HEK293 (cell line): ENCODE data around the gene MRPL32.

ENCODE experiments used
- GLI2 ChIP-seq: fragments of 450-650 bp; formaldehyde crosslinking; IDR thresholded peaks from 2 replicates; pipeline ENCODE4; 2017; ENCODE audit warnings: missing biosample characterization, missing genetic modification characterization, low read depth, borderline replicate concordance
- GLIS2 ChIP-seq: fragments of 450-650 bp; formaldehyde crosslinking; IDR thresholded peaks from 2 replicates; pipeline ENCODE4 v1.5.1; 2016; ENCODE audit warnings: missing biosample characterization, missing genetic modification characterization
- HOXA7 ChIP-seq: sonication (generic); formaldehyde crosslinking; IDR thresholded peaks from 2 replicates; pipeline ENCODE4 v1.8.1; 2022; ENCODE audit warnings: missing genetic modification reagents, borderline replicate concordance
- KLF10 ChIP-seq: fragments of 450-650 bp; IDR thresholded peaks from 2 replicates; pipeline ENCODE4 v1.5.1; 2018; ENCODE audit warnings: missing biosample characterization, mild to moderate bottlenecking, missing genetic modification characterization
- KLF16 ChIP-seq: fragments of 450-650 bp; formaldehyde crosslinking; IDR thresholded peaks from 2 replicates; pipeline ENCODE4 v1.5.1; 2017; ENCODE audit warnings: missing biosample characterization, missing genetic modification characterization
- OVOL3 ChIP-seq: fragments of 450-650 bp; formaldehyde crosslinking; IDR thresholded peaks from 2 replicates; pipeline ENCODE4 v1.5.1; 2016; ENCODE audit warnings: missing biosample characterization, missing genetic modification characterization
- TCF7L2 ChIP-seq: IDR thresholded peaks from 2 replicates; pipeline ENCODE4 v1.6.1; 2011; ENCODE audit warnings: low read depth, mild to moderate bottlenecking, inconsistent platforms, low read length, moderate library complexity, borderline replicate concordance
- WT1 ChIP-seq: fragments of 450-650 bp; formaldehyde crosslinking; IDR thresholded peaks from 2 replicates; pipeline ENCODE4 v1.5.1; 2016; ENCODE audit warnings: missing biosample characterization, missing genetic modification characterization
- ZBTB20 ChIP-seq: fragments of 450-650 bp; formaldehyde crosslinking; IDR thresholded peaks from 2 replicates; pipeline ENCODE4 v1.5.1; 2016; ENCODE audit warnings: missing biosample characterization, missing genetic modification characterization
- ZBTB44 ChIP-seq: fragments of 450-650 bp; IDR thresholded peaks from 2 replicates; pipeline ENCODE4 v1.5.1; 2018; ENCODE audit warnings: missing biosample characterization, mild to moderate bottlenecking, missing genetic modification characterization
- ZBTB7A ChIP-seq: fragments of 450-650 bp; formaldehyde crosslinking; IDR thresholded peaks from 2 replicates; pipeline ENCODE4 v1.5.1; 2016; ENCODE audit warnings: low read depth, missing biosample characterization, missing genetic modification characterization
- ZBTB8A ChIP-seq: fragments of 450-650 bp; formaldehyde crosslinking; IDR thresholded peaks from 2 replicates; pipeline ENCODE4 v1.5.1; 2016; ENCODE audit warnings: missing biosample characterization, missing genetic modification characterization
- ZIC2 ChIP-seq: fragments of 450-650 bp; formaldehyde crosslinking; IDR thresholded peaks from 2 replicates; pipeline ENCODE4 v1.5.1; 2016; ENCODE audit warnings: missing biosample characterization, missing genetic modification characterization
- ZNF202 ChIP-seq: fragments of 450-650 bp; formaldehyde crosslinking; IDR thresholded peaks from 2 replicates; pipeline ENCODE4 v1.5.1; 2016; ENCODE audit warnings: missing biosample characterization, missing genetic modification characterization, borderline replicate concordance
- ZNF221 ChIP-seq: fragments of 450-650 bp; formaldehyde crosslinking; IDR thresholded peaks from 2 replicates; pipeline ENCODE4 v1.5.1; 2017; ENCODE audit warnings: missing biosample characterization, missing genetic modification characterization, borderline replicate concordance
- ZNF23 ChIP-seq: fragments of 450-650 bp; formaldehyde crosslinking; IDR thresholded peaks from 2 replicates; pipeline ENCODE4 v1.5.1; 2016; ENCODE audit warnings: missing biosample characterization, missing genetic modification characterization, borderline replicate concordance
- ZNF239 ChIP-seq: fragments of 450-650 bp; formaldehyde crosslinking; IDR thresholded peaks from 2 replicates; pipeline ENCODE4 v1.5.1; 2016; ENCODE audit warnings: missing biosample characterization, missing genetic modification characterization
- ZNF248 ChIP-seq: fragments of 450-650 bp; formaldehyde crosslinking; IDR thresholded peaks from 2 replicates; pipeline ENCODE4 v1.5.1; 2017; ENCODE audit warnings: missing biosample characterization, missing genetic modification characterization
- ZNF274 ChIP-seq, 2 experiments: fragments of 200-500 bp in 1 of 2; fragments of 450-650 bp in 1 of 2; sonication (Bioruptor generic) in 1 of 2; formaldehyde crosslinking in 1 of 2; IDR thresholded peaks; 2 replicates each; pipeline versions ENCODE4 v1.5.1 to v1.6.1; 2014 to 2016; ENCODE audit warnings: borderline replicate concordance in 1 of 2, inconsistent platforms in 1 of 2, low read length in 1 of 2, missing biosample characterization in 1 of 2, missing genetic modification characterization in 1 of 2
- ZNF354C ChIP-seq: fragments of 450-650 bp; formaldehyde crosslinking; IDR thresholded peaks from 2 replicates; pipeline ENCODE4 v1.5.1; 2016; ENCODE audit warnings: missing biosample characterization, missing genetic modification characterization, low read depth, borderline replicate concordance
- ZNF394 ChIP-seq: fragments of 450-650 bp; formaldehyde crosslinking; IDR thresholded peaks from 2 replicates; pipeline ENCODE4 v1.5.1; 2016; ENCODE audit warnings: missing biosample characterization, missing genetic modification characterization, mild to moderate bottlenecking, moderate library complexity, borderline replicate concordance
- ZNF404 ChIP-seq: fragments of 450-650 bp; formaldehyde crosslinking; IDR thresholded peaks from 2 replicates; pipeline ENCODE4 v1.5.1; 2017; ENCODE audit warnings: missing biosample characterization, missing genetic modification characterization
- ZNF514 ChIP-seq: fragments of 450-650 bp; formaldehyde crosslinking; IDR thresholded peaks from 2 replicates; pipeline ENCODE4 v1.5.1; 2016; ENCODE audit warnings: missing biosample characterization, missing genetic modification characterization
- ZNF521 ChIP-seq: fragments of 450-650 bp; formaldehyde crosslinking; IDR thresholded peaks from 2 replicates; pipeline ENCODE4 v1.5.1; 2017; ENCODE audit warnings: missing biosample characterization, mild to moderate bottlenecking, missing genetic modification characterization
- ZNF561 ChIP-seq: fragments of 450-650 bp; IDR thresholded peaks from 2 replicates; pipeline ENCODE4 v1.5.1; 2018; ENCODE audit warnings: missing biosample characterization, missing genetic modification characterization, borderline replicate concordance
- ZNF658 ChIP-seq: fragments of 450-650 bp; formaldehyde crosslinking; IDR thresholded peaks from 2 replicates; pipeline ENCODE4; 2016; ENCODE audit warnings: missing biosample characterization, missing genetic modification characterization
- ZNF664 ChIP-seq: fragments of 450-650 bp; formaldehyde crosslinking; IDR thresholded peaks from 2 replicates; pipeline ENCODE4 v1.5.1; 2016; ENCODE audit warnings: missing biosample characterization, missing genetic modification characterization
- ZNF704 ChIP-seq: fragments of 450-650 bp; formaldehyde crosslinking; IDR thresholded peaks from 2 replicates; pipeline ENCODE4 v1.5.1; 2016; ENCODE audit warnings: missing biosample characterization, missing genetic modification characterization
- ZNF747 ChIP-seq: fragments of 450-650 bp; formaldehyde crosslinking; IDR thresholded peaks from 2 replicates; pipeline ENCODE4 v1.5.1; 2016; ENCODE audit warnings: missing biosample characterization, missing genetic modification characterization
- ZNF76 ChIP-seq: fragments of 450-650 bp; formaldehyde crosslinking; IDR thresholded peaks from 2 replicates; pipeline ENCODE4; 2016; ENCODE audit warnings: low read depth, missing biosample characterization, missing genetic modification characterization, borderline replicate concordance
- ZNF785 ChIP-seq: fragments of 450-650 bp; formaldehyde crosslinking; IDR thresholded peaks from 2 replicates; pipeline ENCODE4 v1.5.1; 2016; ENCODE audit warnings: missing biosample characterization, missing genetic modification characterization
- ZNF843 ChIP-seq: fragments of 450-650 bp; formaldehyde crosslinking; IDR thresholded peaks from 2 replicates; pipeline ENCODE4 v1.5.1; 2016; ENCODE audit warnings: missing biosample characterization, missing genetic modification characterization
- ZSCAN30 ChIP-seq: fragments of 450-650 bp; IDR thresholded peaks from 2 replicates; pipeline ENCODE4 v1.5.1; 2018; ENCODE audit warnings: missing biosample characterization, mild to moderate bottlenecking, missing genetic modification characterization, moderate library complexity
- TF ChIP-seq, protein P1 (sequence below): fragments of 450-650 bp; formaldehyde crosslinking; IDR thresholded peaks from 2 replicates; pipeline ENCODE4 v1.5.1; 2016; ENCODE audit warnings: missing biosample characterization, missing genetic modification characterization
- TF ChIP-seq, protein P2 (sequence below): fragments of 450-650 bp; formaldehyde crosslinking; IDR thresholded peaks from 2 replicates; pipeline ENCODE4 v1.5.1; 2016; ENCODE audit warnings: missing biosample characterization, missing genetic modification characterization

MRPL32 gene

GRCh38 chr7:42931834-42932651 is at the start of gene MRPL32, which contains the start of gene PSMA2 (continued):
- TF ChIP-seq ZNF76 (tag by site-specific recombination) (peak; percentile 93), GLIS2 (no peak), WT1 (tag by site-specific recombination) (peak; percentile 20; the same call in 1 of the 2 replicates), ZSCAN30 (tag by site-specific recombination) (0 out of 2 replicates have a peak, but pooled peaks have one; percentile 40), ZBTB7A (tag by site-specific recombination) (no peak), ZNF23 (tag by site-specific recombination) (no peak), ZIC2 (tag by site-specific recombination) (no peak), ZBTB44 (tag by site-specific recombination) (no peak), HOXA7 (no peak), ZNF704 (tag by site-specific recombination) (no peak), ZNF354C (tag by site-specific recombination) (no peak), ZBTB8A (tag by site-specific recombination) (0 out of 2 replicates have a peak, but pooled peaks have one; percentile 14), ZNF664 (tag by site-specific recombination) (no peak), GLI2 (tag by site-specific recombination) (no peak), ZNF747 (tag by site-specific recombination) (no peak), ZNF404 (tag by site-specific recombination) (no peak), ZBTB20 (tag by site-specific recombination) (peak; percentile 75), ZNF239 (tag by site-specific recombination) (no peak), ZNF274 (IDR thresholded peaks at IDR 0.05; ENCODE audit: low read length) (no peak), ZNF274 (tag by site-specific recombination; IDR thresholded peaks at IDR 0.05; ENCODE audit: borderline replicate concordance) (no peak), ZNF202 (tag by site-specific recombination) (no peak), OVOL3 (tag by site-specific recombination) (no peak), ZNF221 (tag by site-specific recombination) (no peak), ZNF248 (tag by site-specific recombination) (no peak), ZNF514 (no peak), KLF16 (tag by site-specific recombination) (peak; percentile 64; the same call in 1 of the 2 replicates), KLF10 (tag by site-specific recombination) (0 out of 2 replicates have a peak, but pooled peaks have one; percentile 54), ZNF521 (tag by site-specific recombination) (no peak), ZNF843 (tag by site-specific recombination) (0 out of 2 replicates have a peak, but pooled peaks have one; percentile 16), ZNF785 (tag by site-specific recombination) (no peak), ZNF561 (tag by site-specific recombination) (no peak), TCF7L2 (no peak), ZNF394 (tag by site-specific recombination) (0 out of 2 replicates have a peak, but pooled peaks have one; percentile 7), ZNF658 (no peak)
- TF ChIP-seq, protein P1, sequence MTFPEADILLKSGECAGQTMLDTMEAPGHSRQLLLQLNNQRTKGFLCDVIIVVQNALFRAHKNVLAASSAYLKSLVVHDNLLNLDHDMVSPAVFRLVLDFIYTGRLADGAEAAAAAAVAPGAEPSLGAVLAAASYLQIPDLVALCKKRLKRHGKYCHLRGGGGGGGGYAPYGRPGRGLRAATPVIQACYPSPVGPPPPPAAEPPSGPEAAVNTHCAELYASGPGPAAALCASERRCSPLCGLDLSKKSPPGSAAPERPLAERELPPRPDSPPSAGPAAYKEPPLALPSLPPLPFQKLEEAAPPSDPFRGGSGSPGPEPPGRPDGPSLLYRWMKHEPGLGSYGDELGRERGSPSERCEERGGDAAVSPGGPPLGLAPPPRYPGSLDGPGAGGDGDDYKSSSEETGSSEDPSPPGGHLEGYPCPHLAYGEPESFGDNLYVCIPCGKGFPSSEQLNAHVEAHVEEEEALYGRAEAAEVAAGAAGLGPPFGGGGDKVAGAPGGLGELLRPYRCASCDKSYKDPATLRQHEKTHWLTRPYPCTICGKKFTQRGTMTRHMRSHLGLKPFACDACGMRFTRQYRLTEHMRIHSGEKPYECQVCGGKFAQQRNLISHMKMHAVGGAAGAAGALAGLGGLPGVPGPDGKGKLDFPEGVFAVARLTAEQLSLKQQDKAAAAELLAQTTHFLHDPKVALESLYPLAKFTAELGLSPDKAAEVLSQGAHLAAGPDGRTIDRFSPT (tag by site-specific recombination): no peak
- TF ChIP-seq, protein P2, sequence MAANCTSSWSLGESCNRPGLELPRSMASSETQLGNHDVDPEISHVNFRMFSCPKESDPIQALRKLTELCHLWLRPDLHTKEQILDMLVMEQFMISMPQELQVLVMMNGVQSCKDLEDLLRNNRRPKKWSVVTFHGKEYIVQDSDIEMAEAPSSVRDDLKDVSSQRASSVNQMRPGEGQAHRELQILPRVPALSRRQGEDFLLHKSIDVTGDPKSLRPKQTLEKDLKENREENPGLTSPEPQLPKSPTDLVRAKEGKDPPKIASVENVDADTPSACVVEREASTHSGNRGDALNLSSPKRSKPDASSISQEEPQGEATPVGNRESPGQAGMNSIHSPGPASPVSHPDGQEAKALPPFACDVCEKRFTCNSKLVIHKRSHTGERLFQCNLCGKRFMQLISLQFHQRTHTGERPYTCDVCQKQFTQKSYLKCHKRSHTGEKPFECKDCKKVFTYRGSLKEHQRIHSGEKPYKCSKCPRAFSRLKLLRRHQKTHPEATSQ (tag by site-specific recombination): no peak
